GM13977 (cell line): Measurements from ENCODE around the gene KLF1.

Source experiments
- DNase-seq: peaks from one replicate; pipeline ENCODE4 v3.0.0; 2012; ENCODE audit warnings: low spot score
- in situ Hi-C: fragments of 300-500 bp; cut with MboI; formaldehyde crosslinking; loops from one replicate; pipeline ENCODE4 v1.12.0; 2022; ENCODE audit warnings: low sequenced_read_pairs, low pct_unique_long_range_greater_than_20kb, mixed read lengths, inconsistent platforms; ENCODE audit not compliant: unreplicated experiment
- TF ChIP-seq, protein P1 (sequence below): IDR thresholded peaks from 2 replicates; pipeline ENCODE4 v1.5.1; 2012; ENCODE audit warnings: mild to moderate bottlenecking, control low read depth; ENCODE audit not compliant: insufficient read depth; ENCODE audit errors: extremely low read depth, missing control alignments

KLF1 gene

DNA sequence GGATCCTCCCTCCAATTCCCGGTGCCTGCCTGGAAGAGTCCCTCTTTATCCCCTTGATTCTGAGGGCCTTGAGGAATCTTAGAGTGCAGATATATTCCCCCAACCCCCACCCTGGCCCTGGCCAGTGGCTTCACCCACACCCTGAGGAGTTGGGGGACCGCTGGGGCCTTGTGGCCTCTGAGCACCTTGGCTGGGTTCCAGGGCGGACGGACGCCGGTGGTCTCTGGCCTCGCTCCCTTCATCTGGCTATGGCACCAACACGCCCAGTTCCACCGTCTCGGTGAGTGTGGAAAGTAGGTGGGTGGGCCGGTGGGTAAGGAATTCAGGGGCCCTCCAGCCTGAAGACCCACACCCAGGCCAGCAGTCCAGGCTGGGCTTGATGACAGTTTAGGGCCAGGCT is 43.7 kb downstream of the KLF1 start:
- no peak for DNase-seq
- in situ Hi-C loops = loop anchor here (10.0 kb wide), 1 partner anchor 79 kb away; no protein-coding TSS in a partner anchor
- TF ChIP-seq, protein P1, sequence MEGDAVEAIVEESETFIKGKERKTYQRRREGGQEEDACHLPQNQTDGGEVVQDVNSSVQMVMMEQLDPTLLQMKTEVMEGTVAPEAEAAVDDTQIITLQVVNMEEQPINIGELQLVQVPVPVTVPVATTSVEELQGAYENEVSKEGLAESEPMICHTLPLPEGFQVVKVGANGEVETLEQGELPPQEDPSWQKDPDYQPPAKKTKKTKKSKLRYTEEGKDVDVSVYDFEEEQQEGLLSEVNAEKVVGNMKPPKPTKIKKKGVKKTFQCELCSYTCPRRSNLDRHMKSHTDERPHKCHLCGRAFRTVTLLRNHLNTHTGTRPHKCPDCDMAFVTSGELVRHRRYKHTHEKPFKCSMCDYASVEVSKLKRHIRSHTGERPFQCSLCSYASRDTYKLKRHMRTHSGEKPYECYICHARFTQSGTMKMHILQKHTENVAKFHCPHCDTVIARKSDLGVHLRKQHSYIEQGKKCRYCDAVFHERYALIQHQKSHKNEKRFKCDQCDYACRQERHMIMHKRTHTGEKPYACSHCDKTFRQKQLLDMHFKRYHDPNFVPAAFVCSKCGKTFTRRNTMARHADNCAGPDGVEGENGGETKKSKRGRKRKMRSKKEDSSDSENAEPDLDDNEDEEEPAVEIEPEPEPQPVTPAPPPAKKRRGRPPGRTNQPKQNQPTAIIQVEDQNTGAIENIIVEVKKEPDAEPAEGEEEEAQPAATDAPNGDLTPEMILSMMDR = no peak

- in situ Hi-C loops = loop anchor here (10.0 kb wide), 1 partner anchor 78 kb away; no protein-coding TSS in a partner anchor
- TF ChIP-seq, protein P1 = no peak
- DNase-seq = no peak
Observed at GRCh38 chr19:12842511-12842910, 44.5 kb downstream of the KLF1 start.

- in situ Hi-C loops = loop anchor here (10.0 kb wide), 1 partner anchor 76 kb away; no protein-coding TSS in a partner anchor
- TF ChIP-seq, protein P1 = no peak
- peak; percentile 63 for DNase-seq
Observed at GRCh38 chr19:12841094-12841493, 45.9 kb downstream of the KLF1 start.

DNA sequence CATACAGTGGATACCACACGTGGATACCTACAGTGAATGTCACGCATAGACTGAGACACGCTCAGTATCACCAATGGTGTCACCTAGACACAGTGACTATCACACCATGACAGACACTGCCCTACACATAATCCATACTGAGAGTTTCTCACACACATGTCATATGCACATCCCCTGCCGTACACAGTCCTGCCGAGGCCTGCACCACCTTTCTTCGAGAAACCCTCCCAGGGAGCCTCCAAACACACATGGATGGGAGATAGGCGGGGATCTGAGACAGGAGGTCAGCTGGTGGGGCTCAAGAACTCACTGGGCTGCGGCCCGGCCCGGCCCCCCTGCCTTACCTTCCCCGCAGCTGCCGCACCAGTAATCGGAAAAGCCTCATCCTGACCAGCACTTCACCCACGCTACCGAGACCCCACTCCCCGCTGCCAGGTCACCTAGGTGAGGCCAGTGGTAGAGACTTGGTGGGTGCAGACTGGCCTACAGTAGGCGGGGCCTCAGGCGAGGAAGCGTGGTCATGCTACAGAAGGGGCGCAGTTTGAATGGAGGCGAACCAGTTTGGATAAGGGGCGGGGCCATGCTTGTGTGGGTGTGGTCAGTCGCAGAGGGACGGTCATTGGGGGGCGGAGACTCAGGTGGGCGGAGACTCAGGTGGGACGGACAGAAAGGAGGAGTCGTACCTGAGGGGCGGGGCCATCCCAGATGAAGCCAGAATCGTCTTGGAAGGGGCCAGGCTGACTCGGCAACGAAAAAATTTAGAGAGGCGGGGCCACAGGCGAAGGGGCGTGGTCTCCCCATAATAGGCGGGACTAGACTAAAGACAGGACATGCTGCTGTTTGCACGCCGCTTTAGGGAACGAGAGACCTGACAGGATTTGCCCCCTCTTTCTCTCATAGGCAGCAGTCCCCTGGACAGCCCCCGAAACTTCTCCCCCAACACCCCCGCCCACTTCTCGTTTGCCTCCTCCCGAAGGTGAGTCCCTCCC is 46.6 kb downstream of the KLF1 start:
- in situ Hi-C loops = loop anchor here (10.0 kb wide), 1 partner anchor 76 kb away; no protein-coding TSS in a partner anchor
- DNase-seq = peak; percentile 81

DNA sequence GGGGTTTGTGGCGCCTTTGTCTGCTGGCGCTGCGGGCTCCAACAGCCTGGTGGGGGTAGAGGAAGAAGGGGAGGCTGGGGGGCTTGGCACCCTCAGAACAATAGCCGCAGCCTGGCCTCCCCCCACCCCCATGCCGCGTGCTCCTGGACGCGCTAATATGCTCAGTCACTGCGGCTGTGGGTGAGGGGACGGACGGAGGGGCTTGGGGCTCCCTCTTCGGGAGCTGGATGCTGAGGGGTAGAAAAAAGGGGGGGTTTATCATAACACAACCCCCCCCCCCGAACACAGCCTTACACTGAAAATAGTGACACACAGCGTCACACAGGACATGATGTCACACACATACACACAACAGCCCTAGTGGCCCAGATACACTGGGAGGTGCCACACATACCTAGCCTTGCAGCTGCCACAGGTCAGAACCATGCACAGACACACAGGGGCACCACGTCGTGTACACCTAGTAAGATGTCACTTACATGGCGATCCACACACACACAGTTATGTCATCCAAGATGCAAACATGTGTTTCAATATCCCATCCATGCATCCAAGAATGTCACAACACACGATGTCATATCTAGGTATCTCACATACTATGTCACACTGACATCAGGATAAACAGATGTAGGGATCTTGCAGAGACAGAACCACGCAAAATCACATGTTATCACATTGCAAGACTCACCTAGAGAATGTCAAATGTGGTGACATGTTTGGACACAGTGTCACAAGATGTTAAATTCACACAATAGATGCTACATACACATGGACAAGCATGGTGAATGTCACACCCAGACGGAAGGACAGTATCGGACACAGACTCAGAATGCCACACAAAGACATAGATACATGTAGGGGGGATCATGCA is 47.9 kb downstream of the KLF1 start:
- in situ Hi-C loops = no loop called here
- TF ChIP-seq, protein P1 = no peak
- no peak for DNase-seq

More for the DNA sequence above, 46.6 kb downstream of the KLF1 start:
- TF ChIP-seq, protein P1 = no peak
